GM23248 (cell line): Measurements from ENCODE around the gene PATJ. TPM values are rescaled to one million over a fixed set of nuclear protein-coding genes. Genes with fewer than 3 reads are reported as not detected.

Experiments used
- DNase-seq: peaks from one replicate; pipeline ENCODE4 v3.0.0-alpha.2; 2015
- H2AFZ ChIP-seq: fragments of 200-600 bp; sonication (generic); 2 replicates; pipeline ENCODE4 v1.6.1; 2016; ENCODE audit warnings: antibody characterized with exemption
- H3F3A ChIP-seq: fragments of 200-600 bp; sonication (generic); 2 replicates; pipeline ENCODE4 v1.6.1; 2016; ENCODE audit warnings: mild to moderate bottlenecking, antibody characterized with exemption, mixed run types; ENCODE audit not compliant: insufficient read depth
- H3K27ac ChIP-seq: fragments of 200-600 bp; sonication (generic); 2 replicates; pipeline ENCODE4 v1.5.1; 2016; ENCODE audit warnings: mild to moderate bottlenecking
- H3K27me3 ChIP-seq: fragments of 200-600 bp; sonication (generic); replicated peaks from 2 replicates; pipeline ENCODE4 v1.6.1; 2016; ENCODE audit warnings: mild to moderate bottlenecking; ENCODE audit not compliant: insufficient read depth
- H3K36me3 ChIP-seq: fragments of 200-600 bp; sonication (generic); 2 replicates; pipeline ENCODE4 v1.6.1; 2016; ENCODE audit warnings: low read depth, mild to moderate bottlenecking
- H3K4me1 ChIP-seq: fragments of 200-600 bp; sonication (generic); 2 replicates; pipeline ENCODE4 v1.6.1; 2016; ENCODE audit warnings: mild to moderate bottlenecking; ENCODE audit not compliant: insufficient read depth
- H3K4me2 ChIP-seq: fragments of 200-600 bp; sonication (generic); one replicate; pipeline ENCODE4 v1.6.1; 2016; ENCODE audit warnings: mild to moderate bottlenecking; ENCODE audit not compliant: unreplicated experiment
- H3K4me3 ChIP-seq: fragments of 200-600 bp; sonication (generic); 2 replicates; pipeline ENCODE4 v1.5.1; 2016; ENCODE audit warnings: mild to moderate bottlenecking
- H3K79me2 ChIP-seq: fragments of 200-600 bp; sonication (generic); 2 replicates; pipeline ENCODE4 v1.6.1; 2016; ENCODE audit warnings: mild to moderate bottlenecking; ENCODE audit not compliant: insufficient read depth
- H3K9ac ChIP-seq: fragments of 200-600 bp; sonication (generic); 2 replicates; pipeline ENCODE4 v1.6.1; 2016; ENCODE audit warnings: mild to moderate bottlenecking
- H3K9me2 ChIP-seq: fragments of 200-600 bp; sonication (generic); 2 replicates; pipeline ENCODE4 v1.6.1; 2016; ENCODE audit warnings: mixed run types, mild to moderate bottlenecking, moderate library complexity; ENCODE audit not compliant: insufficient read depth
- H3K9me3 ChIP-seq: fragments of 200-600 bp; sonication (generic); one replicate; pipeline ENCODE4 v1.6.1; 2017; ENCODE audit warnings: low read depth
- H4K20me1 ChIP-seq: fragments of 200-600 bp; sonication (generic); 2 replicates; pipeline ENCODE4 v1.6.0; 2016; ENCODE audit not compliant: insufficient read depth
- EZH2 ChIP-seq: fragments of 200-600 bp; sonication (generic); IDR thresholded peaks from 2 replicates; pipeline ENCODE4 v1.6.1; 2018; ENCODE audit warnings: antibody characterized with exemption, mild to moderate bottlenecking; ENCODE audit not compliant: insufficient read depth, poor library complexity, severe bottlenecking
- EZH2phosphoT487 ChIP-seq: fragments of 200-600 bp; sonication (generic); IDR thresholded peaks from 2 replicates; pipeline ENCODE4 v1.6.1; 2018; ENCODE audit warnings: antibody characterized with exemption, moderate library complexity, mild to moderate bottlenecking, low read depth; ENCODE audit not compliant: insufficient read depth
- WGBS, 2 experiments: methylation state at CpG; one replicate each; pipeline ENCODE4 v1.1.6; 2015 to 2017; ENCODE audit warnings: low lambda C conversion rate in 2 of 2, low coverage in 1 of 2; ENCODE audit errors: missing lambda C conversion rate in 2 of 2; 5-methylcytosine and 5-hydroxymethylcytosine counted together
- in situ Hi-C: fragments of 300-500 bp; cut with MboI; formaldehyde crosslinking; loops from 2 replicates; pipeline ENCODE4 v1.15.0; 2020
- polyA plus RNA-seq: library from polyadenylated mRNA; unstranded; fragments of >200 nt; fragmentation: Nextera tagmentation; extraction: Ambion mirVana; gene quantifications from 2 replicates; pipeline ENCODE4 v1.2.1, GENCODE V29; 2016
- total RNA-seq: library from RNA; depleted of rRNA; stranded (reverse); fragments of >200 nt; shearing (Covaris generic); gene quantifications from 2 replicates; pipeline ENCODE4 v1.2.3, GENCODE V29; 2014

The PATJ gene
- total and polyA plus RNA-seq, 2 experiments from 2014 or later, result 5.3 to 6.1 TPM

DNA sequence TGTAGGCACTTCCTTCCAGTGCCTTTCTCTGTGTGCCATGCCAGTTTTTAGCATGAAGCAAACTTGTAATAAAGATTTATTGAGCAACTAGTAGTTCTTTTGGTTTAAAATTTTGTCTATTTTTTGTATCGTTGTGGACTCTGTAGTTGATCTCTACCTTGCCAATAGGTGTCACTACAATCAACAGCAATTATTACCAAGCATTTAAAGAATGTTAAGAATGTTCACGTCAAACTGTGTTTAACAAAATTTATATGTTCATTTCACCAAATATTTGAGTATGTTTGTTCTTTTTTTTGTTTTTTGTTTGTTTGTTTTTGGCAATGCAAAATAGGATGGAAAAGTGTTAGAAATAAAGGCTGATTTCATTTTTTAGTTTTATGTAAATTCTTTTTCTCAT is 208.1 kb downstream of the PATJ start:
- H3K9me3 ChIP-seq, result no peaks in the 10 kb centered on the region
- no peak overlapping the region for H2AFZ ChIP-seq
- no peak overlapping the region for H3K27ac ChIP-seq
- no peak overlapping the region for H3K9ac ChIP-seq
- no peaks in the 10 kb centered on the region for H3K79me2 ChIP-seq
- H3K4me1 ChIP-seq, result no peaks in the 10 kb centered on the region
- H3F3A ChIP-seq, result no peaks in the 10 kb centered on the region
- no peaks in the 10 kb centered on the region for H3K9me2 ChIP-seq
- 62 to 74% methylated on average over 2 of the region's 2 CpGs for WGBS, 2 experiments
- no peak for TF ChIP-seq EZH2
- TF ChIP-seq EZH2phosphoT487, result no peak
- H4K20me1 ChIP-seq, result no peaks in the 10 kb centered on the region
- no peaks in the 10 kb centered on the region for H3K36me3 ChIP-seq
- no peaks in the 10 kb centered on the region for H3K27me3 ChIP-seq
- in situ Hi-C loops, result no loop called here
- H3K4me2 ChIP-seq, result no peak overlapping the region
- no peak overlapping the region for H3K4me3 ChIP-seq
- no peak for DNase-seq

DNA sequence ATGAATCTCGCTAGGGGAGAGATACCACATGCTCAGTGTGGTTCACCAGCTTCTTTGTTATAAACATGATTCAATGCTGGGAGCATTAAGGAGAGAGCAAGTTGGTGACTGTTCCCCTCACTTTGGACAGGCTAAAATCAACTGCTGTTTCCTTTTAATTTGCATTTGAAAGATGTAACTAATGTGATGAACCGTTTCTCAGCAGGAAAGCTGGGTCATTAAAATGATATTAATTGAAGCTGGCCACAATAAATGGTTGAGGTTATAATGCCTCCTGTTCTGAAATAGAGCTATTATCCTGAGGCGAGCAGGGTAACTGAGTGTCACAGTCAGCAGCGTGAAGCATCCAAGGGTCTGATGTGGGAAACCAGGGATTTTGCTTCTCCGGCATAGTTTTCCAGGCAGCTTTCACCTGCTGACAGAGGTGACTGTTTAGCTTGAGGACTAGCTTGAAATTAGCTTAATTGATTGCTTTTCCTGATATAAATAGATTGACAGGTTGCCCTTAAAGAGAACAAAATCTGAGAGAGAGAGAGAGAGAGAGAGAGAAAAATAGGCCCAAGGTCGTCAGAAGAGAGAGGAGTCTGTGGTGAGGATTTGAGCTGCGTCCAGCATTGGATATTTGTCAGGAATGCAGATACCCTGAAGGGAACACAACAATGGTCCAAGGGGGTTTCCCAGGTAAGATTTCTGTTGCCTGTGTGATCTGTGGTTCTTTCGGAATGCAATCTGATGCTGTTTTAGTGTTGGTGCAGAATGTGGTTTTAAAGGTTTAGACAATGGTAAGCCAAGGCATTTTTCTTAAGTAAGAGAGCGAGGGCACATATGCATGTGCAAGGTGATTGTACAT is 209.7 kb downstream of the PATJ start:
- WGBS, 2 experiments, result 73 to 74% methylated on average over 9 of the region's 9 CpGs
- Histone ChIP-seq H2AFZ (no peak overlapping the region), H3K9me3 (no peaks in the 10 kb centered on the region), H3K36me3 (no peaks in the 10 kb centered on the region), H3K4me3 (no peak overlapping the region), H3K4me1 (no peaks in the 10 kb centered on the region), H3K27ac (no peak overlapping the region), H3K79me2 (no peaks in the 10 kb centered on the region), H3K27me3 (no peaks in the 10 kb centered on the region), H4K20me1 (no peaks in the 10 kb centered on the region), H3K9me2 (no peaks in the 10 kb centered on the region), H3K4me2 (no peak overlapping the region), H3F3A (no peaks in the 10 kb centered on the region), H3K9ac (no peak overlapping the region)
- DNase-seq, result no peak
- no peak for TF ChIP-seq EZH2phosphoT487
- no peak for TF ChIP-seq EZH2
- in situ Hi-C loops, result no loop called here

DNA sequence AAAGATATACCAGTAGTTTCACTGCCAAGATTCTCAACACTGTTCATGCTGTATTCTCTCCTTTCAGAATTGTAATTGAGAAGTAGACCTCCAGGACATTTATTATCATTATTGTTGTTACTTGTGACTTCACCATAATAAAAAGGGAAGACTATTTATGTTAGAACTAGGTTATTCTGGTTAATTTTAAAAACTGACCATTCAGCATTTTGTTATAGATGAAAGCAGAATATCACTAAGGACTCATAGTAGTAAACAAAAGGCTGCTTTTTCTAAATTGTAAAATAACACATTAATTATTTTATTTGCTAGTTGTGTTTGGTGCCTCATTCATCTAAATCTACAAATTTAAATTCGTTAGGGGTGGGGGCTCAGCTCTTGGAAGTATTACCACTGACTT is 210.4 kb downstream of the PATJ start:
- TF ChIP-seq EZH2phosphoT487, result no peak
- no peak for TF ChIP-seq EZH2

DNA sequence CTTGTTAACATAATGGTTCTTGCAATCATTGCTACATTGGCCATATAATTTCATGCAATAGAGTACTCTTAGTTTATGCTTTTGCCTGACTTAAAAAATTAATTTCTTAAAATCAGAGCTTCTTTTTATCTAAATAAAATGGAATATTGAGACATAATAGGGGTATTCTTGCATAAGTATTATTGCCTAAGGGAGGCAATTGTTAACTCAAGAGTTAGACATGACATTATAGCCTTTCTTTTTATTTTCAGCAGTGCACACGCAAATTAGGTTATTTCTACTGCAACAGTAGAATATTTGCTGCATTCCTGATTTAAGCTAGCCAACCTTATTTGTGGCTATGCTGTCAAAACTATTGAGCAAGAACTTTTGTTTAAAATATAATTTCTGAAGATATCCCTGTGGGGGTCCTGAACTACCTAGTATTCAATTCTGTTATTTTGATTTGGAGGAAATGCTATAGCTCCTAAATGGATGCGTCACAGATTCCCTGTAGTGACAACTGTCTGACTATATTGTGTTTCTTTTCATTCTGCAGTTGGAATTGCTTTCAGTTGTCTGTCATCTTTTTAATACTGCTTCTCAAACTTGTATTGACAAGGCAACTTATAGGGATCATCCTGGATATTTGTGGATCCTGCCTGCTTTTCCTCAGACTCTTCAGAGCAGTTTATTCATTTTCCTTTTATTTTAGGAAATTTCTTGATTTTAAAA is 211.0 kb downstream of the PATJ start:
- no peaks in the 10 kb centered on the region for H4K20me1 ChIP-seq
- H3K4me2 ChIP-seq, result no peak overlapping the region
- H3K9ac ChIP-seq, result no peak overlapping the region
- in situ Hi-C loops, result no loop called here
- no peaks in the 10 kb centered on the region for H3K9me3 ChIP-seq
- H3K4me1 ChIP-seq, result no peaks in the 10 kb centered on the region
- no peaks in the 10 kb centered on the region for H3K79me2 ChIP-seq
- H3K36me3 ChIP-seq, result no peaks in the 10 kb centered on the region
- DNase-seq, result no peak
- TF ChIP-seq EZH2, result no peak
- TF ChIP-seq EZH2phosphoT487, result no peak
- no peak overlapping the region for H2AFZ ChIP-seq
- H3K9me2 ChIP-seq, result no peaks in the 10 kb centered on the region
- no peaks in the 10 kb centered on the region for H3F3A ChIP-seq
- no peak overlapping the region for H3K4me3 ChIP-seq
- H3K27ac ChIP-seq, result no peak overlapping the region
- WGBS, 2 experiments, result 77 to 89% methylated on average over 2 of the region's 2 CpGs
- no peaks in the 10 kb centered on the region for H3K27me3 ChIP-seq

More for the DNA sequence above, 210.4 kb downstream of the PATJ start:
- WGBS, 2 experiments, result 76 to 79% methylated on average over 1 of the region's 1 CpG
- no peaks in the 10 kb centered on the region for H3F3A ChIP-seq
- in situ Hi-C loops, result no loop called here
- H3K27me3 ChIP-seq, result no peaks in the 10 kb centered on the region
- no peak overlapping the region for H3K27ac ChIP-seq
- no peak overlapping the region for H3K4me2 ChIP-seq
- no peaks in the 10 kb centered on the region for H3K79me2 ChIP-seq
- no peaks in the 10 kb centered on the region for H3K4me1 ChIP-seq
- no peaks in the 10 kb centered on the region for H4K20me1 ChIP-seq
- no peaks in the 10 kb centered on the region for H3K9me2 ChIP-seq
- no peaks in the 10 kb centered on the region for H3K36me3 ChIP-seq
- no peak overlapping the region for H2AFZ ChIP-seq
- no peak overlapping the region for H3K9ac ChIP-seq
- DNase-seq, result no peak
- H3K9me3 ChIP-seq, result no peaks in the 10 kb centered on the region
- no peak overlapping the region for H3K4me3 ChIP-seq
